Glomerular visceral epithelial cell (primary cell): Measurements from ENCODE around the gene DHRS12.
"Not testable (repeated sequence)": the region's sequence is repeated elsewhere in the genome, so short reads cannot be mapped to it uniquely, and the experiment has no call there.

ENCODE experiments used
- DNase-seq: peaks from one replicate; pipeline ENCODE4 v3.0.0-alpha.2; 2016; ENCODE audit errors: extremely low spot score

DHRS12 gene

DNA sequence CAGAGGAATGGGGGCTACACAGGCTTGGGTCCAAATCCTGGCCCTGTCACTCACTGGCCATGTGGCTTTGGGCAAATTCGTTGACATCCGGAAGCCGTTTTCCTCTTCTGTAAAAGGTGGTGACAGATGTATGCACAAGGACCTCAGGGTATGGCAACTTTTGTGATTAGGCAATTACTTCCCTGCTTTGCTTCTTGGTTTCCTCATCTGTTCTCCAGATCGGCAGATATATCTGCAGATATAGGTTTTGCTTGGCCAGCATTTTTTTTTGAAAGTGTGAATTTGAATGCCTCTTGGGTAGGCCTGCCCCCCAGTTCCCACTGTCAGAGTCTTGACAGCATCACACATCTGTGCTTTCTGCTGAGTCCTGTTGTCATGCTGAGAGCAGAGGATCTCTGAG, 23.3 kb upstream of the DHRS12 start:
- DNase-seq, result no peak

DNA sequence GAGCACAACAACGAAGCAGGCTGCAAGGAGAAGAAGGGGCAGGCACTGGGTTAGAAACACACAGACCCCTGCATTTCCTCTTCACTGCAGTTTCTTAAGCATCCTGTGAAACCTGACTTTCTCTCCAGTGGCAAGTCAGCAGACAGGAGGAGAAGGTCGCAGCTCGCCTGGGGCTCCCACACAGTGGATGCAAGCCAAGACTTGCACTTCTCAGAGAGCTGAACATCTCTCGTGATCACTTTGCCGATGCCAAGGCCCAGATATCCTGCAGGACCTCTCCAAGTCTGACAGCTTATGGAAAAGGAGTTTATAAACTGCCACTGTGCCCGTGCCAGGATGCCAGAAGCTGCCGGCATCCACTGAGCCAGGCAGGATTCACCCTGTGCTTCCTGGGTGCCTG, 22.6 kb upstream of the DHRS12 start:
- DNase-seq, result no peak

DNA sequence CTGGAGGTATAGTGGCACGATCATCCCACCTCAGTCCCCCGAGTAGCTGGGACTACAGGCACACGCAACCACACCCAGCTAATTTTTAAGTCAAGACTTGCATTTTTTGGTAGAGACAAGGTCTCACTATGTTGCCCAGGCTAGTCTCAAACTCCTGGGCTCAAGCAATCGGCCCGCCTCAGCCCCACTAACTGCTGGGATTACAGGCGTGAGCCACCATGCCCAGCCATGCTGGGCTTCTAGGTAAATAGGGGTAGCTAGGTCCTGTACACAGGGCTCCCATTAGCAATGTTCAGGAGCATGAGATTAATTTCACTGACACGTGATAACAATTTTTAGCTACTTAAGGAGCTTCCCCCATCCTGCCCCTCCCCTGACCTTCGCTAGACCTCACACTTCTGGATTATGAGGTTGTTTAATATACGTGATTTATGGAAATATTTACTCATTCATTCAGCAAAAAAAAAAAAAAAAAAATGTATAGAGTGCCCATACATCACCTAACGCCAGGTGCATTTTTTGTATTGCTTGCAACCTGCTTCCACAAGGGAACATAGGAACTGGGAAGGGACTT, 21.8 kb upstream of the DHRS12 start:
- DNase-seq, result no peak

DNA sequence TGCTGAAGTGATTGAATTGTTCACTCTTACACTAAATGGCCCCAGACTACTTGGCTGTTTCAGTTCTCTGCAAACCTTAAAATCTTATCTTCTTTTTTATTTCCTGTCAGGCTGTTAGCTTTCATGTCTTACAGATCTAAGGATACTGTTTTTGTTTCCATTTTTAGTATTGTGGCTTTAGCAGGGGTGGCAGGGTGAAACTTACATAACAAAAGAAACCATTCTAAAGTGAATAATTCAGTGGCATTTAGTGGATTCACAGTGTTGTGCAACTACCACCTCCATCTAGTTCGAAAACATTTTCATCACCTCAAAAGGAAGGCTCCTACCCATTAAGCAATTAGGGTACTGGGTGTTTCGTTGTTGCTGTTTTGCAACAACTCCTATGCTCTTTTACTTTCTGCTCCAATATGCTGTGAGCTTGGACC, 21.2 kb upstream of the DHRS12 start:
- no peak for DNase-seq

DNA sequence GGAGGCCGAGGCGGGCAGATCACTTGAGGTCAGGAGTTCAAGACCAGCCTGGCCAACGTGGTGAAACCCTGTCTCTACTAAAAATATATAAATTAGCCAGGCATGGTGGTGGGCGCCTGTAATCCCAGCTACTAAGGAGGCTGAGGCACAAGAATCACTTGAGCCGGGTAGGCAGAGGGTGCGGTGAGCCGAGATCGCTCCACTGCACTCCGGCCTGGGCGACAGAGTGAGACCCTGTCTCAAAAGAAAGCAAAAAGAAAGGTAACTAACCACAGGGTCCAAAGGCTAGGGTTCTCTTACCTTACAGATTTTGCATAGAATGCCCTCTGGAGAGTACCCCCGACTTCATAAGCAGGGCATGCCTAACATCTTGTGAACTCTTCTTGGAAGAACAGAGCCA, 20.7 kb upstream of the DHRS12 start:
- not testable (repeated sequence) for DNase-seq

DNA sequence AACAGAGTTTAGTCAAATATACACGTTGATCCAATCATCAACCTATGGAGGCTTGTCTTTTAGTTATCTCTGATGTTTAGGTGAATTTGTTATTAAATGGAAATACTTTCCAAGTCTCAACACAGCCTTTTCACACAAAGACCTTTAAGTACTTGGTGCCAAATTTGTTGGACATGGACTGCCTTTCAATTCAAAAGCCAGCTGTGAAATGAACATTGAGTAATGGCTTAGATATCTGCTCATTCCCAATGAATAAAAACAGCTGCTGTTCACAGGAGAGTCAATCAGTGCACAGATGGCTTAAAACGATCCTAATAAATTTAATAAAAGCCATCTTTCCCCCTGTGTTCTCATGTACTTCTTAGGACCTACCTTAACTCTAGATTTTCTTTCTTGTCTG, 19.9 kb upstream of the DHRS12 start:
- DNase-seq, result no peak

DNA sequence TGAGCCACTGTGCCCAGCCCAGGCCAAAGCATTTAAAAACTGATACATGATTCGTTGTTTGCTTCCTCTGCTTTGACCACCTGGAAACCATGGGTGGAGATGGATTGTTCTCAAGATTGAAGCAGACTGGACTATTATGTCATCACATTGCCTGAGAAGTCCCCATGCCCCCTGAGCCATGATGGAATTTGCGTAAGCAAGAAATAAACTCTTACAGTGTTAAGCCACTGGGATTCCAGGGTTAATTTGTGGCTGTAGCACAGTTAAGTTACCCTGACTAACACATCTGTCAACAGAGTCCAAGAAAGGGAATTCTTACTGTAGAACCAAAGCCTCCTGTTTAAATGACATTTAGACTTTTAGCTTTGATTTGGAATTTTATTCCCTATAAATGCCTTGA, 19.4 kb upstream of the DHRS12 start:
- no peak for DNase-seq

DNA sequence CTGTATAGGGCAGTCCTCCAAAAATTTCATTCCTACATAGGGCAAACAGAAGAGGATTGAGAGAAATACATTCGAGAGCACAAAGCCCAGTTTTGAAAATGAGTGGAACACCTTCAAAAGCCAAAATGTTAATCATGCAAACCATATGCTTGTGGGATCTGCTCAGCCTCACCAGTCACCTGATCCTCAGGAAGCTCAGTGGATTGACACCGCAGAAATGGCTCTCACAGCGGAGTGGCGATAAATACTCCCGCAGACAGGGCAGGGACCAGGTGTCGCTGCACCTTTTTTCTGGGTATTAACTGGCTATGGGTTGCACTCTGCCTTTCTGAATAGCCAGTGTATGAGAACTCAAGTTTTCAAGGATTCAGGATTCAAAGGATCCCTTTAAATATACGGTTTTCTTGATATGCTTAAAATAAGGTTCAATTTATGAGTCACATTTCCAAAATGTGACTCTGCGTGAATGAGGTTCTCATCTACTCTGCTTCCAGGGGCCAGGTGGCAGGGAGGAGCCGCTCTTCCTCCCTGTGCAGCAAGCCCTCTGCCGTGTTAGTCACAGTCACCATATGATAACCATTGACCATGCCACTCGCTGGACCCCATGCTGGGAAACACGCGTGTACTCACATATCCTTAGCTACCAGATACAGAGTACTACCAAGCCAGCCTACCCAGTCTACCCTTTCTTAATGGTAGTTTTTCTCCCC, 18.3 kb upstream of the DHRS12 start:
- DNase-seq, result no peak

DNA sequence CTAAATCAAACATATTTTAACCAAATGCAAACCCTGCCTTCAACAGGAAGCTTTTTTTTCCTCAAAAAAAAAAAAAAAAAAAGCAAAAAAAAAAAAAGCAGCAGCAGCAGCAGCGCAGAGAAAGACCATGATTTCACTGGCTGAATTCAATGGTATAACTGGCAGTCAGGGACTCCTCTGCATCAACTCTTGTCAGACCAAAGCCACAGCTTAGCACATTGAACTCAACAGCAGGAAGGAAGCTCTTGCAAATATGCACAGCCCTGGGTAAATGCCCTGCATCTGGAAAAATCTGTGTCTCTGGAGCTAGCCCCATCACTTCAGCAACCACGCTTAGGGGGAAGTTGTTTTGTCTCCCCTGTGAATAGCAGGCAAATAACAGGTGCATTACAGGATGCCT, 17.6 kb upstream of the DHRS12 start:
- no peak for DNase-seq

DNA sequence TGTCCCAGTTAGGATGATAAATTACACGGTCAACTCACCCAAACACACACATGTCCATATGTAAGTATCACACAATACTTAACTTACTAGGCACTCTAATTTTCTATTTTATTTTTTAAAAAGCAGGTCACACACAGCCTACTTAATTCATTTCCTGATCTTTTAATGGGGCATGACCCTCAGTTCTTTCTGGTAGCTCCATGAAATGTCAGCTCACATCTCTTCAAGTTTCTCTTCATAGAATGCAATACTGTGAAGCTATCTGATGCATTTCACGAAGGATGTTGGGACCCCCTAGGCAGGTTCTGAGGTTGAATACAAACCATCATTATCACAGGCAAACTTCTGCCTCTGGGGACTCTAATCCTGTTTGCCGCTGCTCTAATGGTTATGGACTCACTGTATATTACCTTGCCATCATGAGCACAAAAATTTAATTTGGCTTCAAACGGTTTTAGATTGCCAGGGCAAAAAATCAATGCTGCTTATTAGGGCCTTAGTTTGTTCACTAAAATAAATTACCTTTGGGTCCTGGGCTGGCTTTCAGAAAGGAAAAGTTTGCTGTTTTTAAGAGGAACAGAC, 16.1 kb upstream of the DHRS12 start:
- DNase-seq, result no peak

DNA sequence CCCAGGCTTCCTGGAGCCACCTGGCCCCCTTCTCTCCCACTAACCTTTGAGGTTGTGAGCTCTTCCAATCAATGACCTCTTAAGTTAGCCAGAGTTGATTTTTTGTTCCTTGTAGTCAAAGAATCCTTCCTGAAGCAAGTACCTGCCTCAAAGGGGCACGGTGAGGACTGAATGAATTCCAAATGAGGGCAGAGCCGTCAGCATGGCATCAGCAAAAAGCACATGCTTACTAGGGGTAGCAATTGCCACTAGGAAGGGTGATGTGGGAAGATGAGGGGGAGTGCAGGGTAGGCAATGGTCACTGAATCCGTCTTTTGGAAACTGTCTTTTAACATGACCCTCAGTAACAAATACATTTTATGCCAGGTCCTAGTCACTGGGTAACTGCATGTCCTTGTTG, 15.6 kb upstream of the DHRS12 start:
- no peak for DNase-seq

DNA sequence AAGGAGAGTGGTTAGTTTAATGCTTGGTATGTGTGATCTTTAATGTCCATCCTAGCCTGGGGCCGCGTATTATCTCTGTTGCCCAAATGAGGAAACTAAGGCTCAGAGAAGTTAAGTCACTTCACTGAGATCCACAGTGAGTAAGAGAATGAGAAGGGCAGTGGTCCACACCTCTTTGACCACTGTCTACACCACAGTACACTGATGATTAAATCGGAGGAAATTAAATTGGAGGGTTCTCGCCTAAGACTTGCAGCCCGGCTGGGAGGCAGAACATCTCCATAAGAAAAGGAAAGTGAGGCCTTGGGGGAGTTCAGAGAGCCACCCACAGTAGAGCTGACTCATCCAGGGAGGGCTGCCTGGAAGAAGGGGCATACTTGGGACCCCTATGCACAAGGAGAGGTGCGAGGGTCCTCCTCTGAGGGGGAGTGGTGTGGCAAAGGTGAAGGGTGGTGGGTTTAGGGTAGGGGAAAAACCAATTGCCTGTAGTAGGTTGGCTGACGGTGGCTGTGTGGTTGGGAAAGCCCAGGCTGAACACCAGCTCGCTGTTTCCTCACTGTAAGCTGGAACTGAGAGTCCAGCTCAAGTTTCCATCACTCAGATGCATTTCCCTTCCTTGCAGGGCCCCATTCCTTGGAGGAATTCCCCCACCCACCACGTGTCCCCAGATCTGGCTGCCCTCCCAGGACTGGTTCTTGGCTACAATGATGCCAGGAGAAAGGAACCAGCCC, 15.0 kb upstream of the DHRS12 start:
- peak; percentile 18 for DNase-seq

DNA sequence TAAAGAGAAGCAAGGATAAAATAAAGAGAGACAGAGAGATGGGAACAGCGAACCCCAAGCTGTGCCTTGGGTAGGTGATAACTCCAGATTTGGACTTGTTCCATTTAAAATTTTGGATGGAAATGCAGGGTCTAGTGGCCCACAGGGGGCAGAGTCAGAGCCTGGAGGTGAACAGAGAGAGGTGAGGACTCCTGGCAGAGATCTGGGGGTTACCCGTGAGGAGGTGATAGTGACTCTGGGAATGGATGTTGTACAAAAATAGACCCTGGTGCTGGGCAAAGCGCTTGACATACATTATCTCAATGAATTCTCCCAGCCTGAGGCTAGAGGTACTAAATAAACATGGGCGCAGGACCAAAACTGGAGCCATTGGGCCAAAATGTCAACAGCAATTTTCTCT, 14.3 kb upstream of the DHRS12 start:
- DNase-seq, result no peak

DNA sequence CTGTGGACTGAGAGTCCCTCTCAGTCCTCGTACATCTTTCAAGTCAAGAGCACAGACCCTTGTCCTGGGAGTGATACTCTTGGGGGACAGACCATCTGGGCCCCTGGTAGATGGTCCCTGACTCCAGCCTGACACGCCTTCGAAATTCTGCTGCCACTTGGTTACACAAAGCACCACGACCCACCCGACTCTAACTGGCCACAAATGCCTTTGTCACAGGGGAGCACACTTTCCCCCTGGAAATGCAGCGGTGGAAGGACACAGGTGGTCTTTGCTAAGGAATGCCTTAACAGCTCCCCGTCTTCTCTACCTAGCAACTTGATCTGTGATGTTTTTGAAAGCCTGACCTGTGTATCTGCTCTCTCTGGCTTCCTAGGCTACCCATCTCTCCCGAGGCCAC, 13.8 kb upstream of the DHRS12 start:
- no peak for DNase-seq

DNA sequence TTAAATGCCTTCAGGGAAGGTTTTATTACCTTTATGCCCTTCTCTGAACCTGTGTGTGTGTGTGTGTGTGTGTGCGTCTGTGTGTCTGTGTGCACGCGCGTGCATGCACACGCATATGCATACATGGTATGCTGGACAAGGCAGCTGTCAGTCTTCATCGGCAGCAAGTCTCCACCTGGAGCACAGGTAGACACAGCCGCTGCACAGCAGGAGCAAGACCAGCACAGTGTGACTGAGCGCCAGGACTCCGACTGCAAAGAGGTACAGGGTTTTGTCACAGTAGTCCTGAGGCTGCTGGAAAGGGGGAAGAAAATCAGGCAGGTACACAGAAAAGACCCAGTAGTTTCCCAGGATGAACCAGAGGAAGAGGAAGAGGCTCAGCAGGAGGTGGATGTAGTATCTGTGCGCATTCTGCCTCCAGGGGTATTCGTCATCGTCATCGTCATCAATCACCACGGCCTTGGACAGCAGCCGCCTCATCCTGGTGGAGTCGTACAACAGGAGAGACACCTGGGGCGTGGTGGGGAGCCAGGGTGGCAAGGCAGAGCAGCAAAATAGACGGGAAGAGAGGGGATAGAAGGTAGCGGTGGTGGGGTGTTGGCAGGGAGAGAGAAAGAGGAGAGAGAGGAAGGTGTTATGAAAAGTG, 12.8 kb upstream of the DHRS12 start:
- DNase-seq, result no peak

DNA sequence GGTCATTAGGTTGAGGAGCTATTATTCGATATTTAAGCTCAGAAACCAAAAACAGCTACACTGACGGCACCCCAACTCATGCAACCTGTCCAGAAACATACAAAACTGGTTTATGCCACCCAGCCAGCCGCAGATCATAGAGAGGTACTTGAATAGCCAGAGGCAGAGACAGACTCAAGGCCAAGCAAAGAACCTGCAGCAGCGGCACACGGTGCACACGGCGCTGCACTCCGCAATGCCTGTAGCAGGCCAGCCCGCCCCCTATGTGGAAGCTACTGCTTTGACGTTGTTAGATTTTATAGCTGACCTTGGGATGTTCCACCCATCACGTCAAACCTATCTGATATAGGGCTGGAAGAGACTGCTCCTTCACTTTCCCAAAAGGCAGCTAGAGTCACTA, 11.9 kb upstream of the DHRS12 start:
- DNase-seq, result no peak

DNA sequence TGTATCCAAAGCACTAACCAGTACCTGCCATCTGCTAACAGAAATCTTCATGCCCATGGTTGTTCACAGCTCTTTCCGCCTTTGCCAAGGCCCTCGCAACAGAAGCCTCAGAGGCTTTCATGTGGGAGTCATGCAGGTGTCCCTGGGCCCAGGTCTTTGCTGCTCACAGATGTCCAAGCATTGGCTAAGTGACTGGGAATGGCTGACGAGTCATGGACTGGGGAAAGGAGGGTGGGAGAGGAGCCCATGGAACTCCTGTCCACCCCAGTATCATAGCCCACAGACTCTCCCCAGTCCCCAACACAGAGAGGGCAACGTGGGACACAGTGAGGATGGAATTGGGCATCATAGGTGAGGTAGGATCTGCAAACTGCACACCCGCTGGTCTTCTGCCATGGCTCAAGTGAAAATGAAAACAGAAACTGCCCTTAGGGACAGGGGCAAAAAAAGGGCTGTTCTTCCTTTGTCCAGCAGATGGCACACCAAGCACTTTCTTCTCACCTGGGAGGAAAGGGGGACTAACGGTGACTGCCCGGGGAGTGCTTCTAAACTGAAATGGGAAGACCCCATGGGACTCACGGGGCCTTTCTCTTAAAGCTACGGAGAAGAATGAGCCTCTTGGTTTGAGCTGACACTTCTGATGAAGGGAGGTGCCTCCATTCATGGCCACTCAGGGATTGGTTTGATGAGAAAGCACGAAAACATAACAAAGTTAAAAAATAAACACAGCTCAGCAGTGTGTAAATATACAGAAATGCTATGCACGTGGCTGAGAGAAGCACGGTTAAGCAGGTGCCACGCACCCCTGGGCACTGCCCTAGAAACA, 11.1 kb upstream of the DHRS12 start:
- peak; percentile 72 for DNase-seq

DNA sequence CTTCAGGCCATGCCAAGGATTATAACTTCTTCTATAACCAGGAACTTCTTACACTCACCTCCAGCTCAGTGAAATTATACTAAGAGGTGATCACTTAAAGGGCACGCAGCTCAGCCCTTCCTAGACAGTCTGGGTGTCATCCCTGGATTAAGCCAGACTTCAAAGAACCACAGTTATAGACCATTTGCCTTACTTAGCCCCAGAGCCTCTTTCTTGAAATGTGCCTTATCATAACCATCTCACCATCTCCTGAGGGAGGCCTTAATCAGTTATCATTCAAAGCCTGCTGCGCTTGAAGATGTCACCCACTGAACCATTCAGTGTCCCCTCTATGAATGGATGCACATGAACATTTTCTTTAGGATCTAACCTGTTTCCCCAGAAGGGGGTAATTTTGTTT, 10.1 kb upstream of the DHRS12 start:
- no peak for DNase-seq

DNA sequence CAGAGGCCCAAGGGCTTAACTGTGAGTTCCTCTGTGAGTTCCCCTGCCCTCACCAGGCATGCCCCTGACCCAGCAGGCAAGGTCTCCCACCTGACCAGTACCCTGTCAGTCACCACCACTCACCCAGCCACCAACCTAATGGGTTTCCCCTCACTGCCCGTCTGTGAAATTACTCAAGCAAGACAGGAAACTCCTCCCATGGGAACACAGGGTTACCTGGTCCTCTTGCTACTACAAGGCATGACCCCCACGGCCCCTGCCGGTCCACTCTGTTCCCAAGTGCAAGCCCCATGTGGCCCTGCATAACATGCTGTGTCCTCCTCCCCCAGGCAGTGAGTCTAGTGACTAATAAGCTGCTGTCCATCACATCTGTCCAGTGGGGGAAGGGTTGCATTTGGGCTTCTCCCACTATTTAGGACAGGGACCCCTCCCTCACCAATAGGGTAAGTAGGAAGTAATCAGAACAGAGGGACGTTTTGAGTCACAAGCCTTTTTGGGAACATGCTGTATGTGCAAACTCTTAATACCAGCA, 8.0 kb upstream of the DHRS12 start:
- DNase-seq, result peak; percentile 32

DNA sequence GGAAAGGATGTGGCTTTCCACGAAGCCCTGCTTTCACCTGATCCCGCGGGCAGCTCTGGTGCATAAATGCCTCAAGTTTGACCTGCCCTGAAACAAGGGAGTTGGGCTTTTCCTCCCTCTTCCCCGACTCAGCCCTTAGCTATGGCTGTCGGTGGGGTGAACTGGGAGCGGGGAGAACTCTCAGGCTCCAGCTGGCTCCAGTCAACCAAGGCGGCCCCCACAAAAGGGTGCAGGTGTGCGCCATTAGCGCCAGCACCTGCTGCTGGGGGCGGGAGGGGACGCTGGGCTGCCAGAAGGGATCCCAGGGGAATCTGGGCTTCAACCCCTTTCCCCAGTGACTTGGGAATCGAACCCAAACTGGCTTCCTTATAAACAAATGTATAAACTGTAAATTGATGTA, 7.1 kb upstream of the DHRS12 start:
- DNase-seq, result no peak

DNA sequence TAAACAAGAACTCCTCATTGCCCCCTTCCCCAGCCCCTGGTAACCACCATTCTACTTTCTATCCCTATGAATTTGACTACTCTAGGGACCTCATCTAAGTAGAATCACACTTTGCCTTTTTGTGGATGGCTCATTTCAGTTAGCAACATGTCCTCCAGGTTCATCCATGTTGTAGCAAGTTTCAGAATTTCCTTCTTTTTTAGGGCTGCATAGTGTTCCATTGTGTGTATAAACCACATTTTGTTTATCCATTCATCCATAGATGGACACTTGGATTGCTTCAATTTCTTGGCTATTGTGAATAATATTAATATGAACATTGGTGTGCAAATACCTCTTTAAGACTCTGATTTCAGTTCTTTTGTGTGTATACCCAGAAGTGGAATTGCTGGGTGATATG, 4.8 kb upstream of the DHRS12 start:
- DNase-seq, result no peak
